ENCODE data around the gene SRSF3. TPM values are rescaled to one million over a fixed set of nuclear protein-coding genes. Genes with fewer than 3 reads are reported as not detected.

SRSF3 gene
- total RNA-seq, 4 donors from 2014 or later: 101 to 156 (median 142) TPM

- Histone ChIP-seq H3K4me3 (no peak overlapping the region), H3K27me3 (no peaks in the 10 kb centered on the region), H3K4me1 (no peaks in the 10 kb centered on the region), H3K36me3 (no peaks in the 10 kb centered on the region), H3K9me3 (no peaks in the 10 kb centered on the region), H3K27ac (no peak overlapping the region)
- DNase-seq: peak in 1 of 3 donors; percentile 5
- TF ChIP-seq POLR2A (IDR thresholded peaks at IDR 0.05) (no peak), CTCF (IDR thresholded peaks at IDR 0.05) (no peak)
Measured at GRCh38 chr6:36559011-36559793, 35.0 kb upstream of the SRSF3 start.

GRCh38 chr6:36560822-36561221, 33.3 kb upstream of the SRSF3 start:
- Histone ChIP-seq H3K36me3 (no peaks in the 10 kb centered on the region), H3K4me3 (no peak overlapping the region), H3K27ac (no peak overlapping the region), H3K4me1 (no peaks in the 10 kb centered on the region), H3K27me3 (no peaks in the 10 kb centered on the region), H3K9me3 (no peaks in the 10 kb centered on the region)
- TF ChIP-seq CTCF (IDR thresholded peaks at IDR 0.05) (no peak), POLR2A (IDR thresholded peaks at IDR 0.05) (no peak)
- DNase-seq: peak in 1 of 3 donors; percentile 5

GRCh38 chr6:36563237-36563927, 30.8 kb upstream of the SRSF3 start:
- no peaks in the 10 kb centered on the region for H3K9me3 ChIP-seq
- no peaks in the 10 kb centered on the region for H3K27me3 ChIP-seq
- H3K36me3 ChIP-seq: no peaks in the 10 kb centered on the region
- H3K4me3 ChIP-seq: no peak overlapping the region
- DNase-seq: peak in 1 of 3 donors; percentile 13
- H3K4me1 ChIP-seq: no peaks in the 10 kb centered on the region
- no peak overlapping the region for H3K27ac ChIP-seq
- no peak for TF ChIP-seq POLR2A (IDR thresholded peaks at IDR 0.05)
- TF ChIP-seq CTCF (IDR thresholded peaks at IDR 0.05): no peak

- DNase-seq: peak in 1 of 3 donors; percentile 12
- H3K4me3 ChIP-seq: no peak overlapping the region
- no peaks in the 10 kb centered on the region for H3K4me1 ChIP-seq
- no peaks in the 10 kb centered on the region for H3K36me3 ChIP-seq
- H3K27me3 ChIP-seq: no peaks in the 10 kb centered on the region
- H3K9me3 ChIP-seq: no peaks in the 10 kb centered on the region
- H3K27ac ChIP-seq: no peak overlapping the region
- TF ChIP-seq POLR2A (IDR thresholded peaks at IDR 0.05): no peak
- no peak for TF ChIP-seq CTCF (IDR thresholded peaks at IDR 0.05)
Measured at GRCh38 chr6:36563928-36564284, 30.3 kb upstream of the SRSF3 start.

GRCh38 chr6:36566418-36566905, 27.7 kb upstream of the SRSF3 start:
- Histone ChIP-seq H3K27ac (no peak overlapping the region), H3K27me3 (no peaks in the 10 kb centered on the region), H3K4me1 (no peaks in the 10 kb centered on the region), H3K4me3 (no peak overlapping the region), H3K36me3 (no peaks in the 10 kb centered on the region), H3K9me3 (no peaks in the 10 kb centered on the region)
- TF ChIP-seq POLR2A (IDR thresholded peaks at IDR 0.05) (no peak), CTCF (IDR thresholded peaks at IDR 0.05) (no peak)
- DNase-seq: peak in 2 of 3 donors; percentile 54 to 74
